Measurements from ENCODE around the gene MAML3. TPM values are rescaled to one million over a fixed set of nuclear protein-coding genes. Genes with fewer than 3 reads are reported as not detected.

MAML3 gene
- total and polyA plus RNA-seq, 8 donors: 1.7 to 20.3 (median 8.4) TPM

DNA sequence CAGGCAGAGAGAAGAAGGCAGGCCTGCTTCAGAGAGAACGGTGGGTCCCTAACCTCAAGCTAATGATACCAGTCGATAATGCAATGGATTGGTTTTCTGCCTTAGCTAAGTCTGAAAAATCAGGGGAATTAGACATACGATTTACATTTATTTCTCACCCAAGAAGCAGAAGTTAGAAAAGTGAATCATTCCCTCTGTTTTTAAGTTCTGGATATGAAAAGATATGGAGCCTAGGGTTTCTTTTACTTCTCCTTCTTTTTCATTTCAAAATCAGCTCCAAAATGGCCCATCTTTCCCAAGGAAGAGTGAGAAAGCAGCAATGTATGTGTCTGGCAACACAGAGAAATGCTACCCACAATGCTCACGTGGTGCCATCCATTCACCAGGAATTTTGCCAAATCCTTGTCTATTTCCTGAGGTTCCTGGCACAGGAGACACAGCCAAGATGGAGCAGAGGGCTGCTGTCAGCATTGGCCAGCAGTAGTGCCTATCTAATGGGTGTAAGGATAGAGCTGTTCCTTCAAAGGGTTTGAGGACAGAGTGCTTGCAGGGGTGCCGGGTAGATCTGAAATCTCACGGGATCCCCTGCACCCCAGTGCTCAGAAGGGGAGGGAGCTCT is 231.5 kb downstream of the MAML3 start:
- no peaks in the 10 kb centered on the region for H3K27me3 ChIP-seq
- H3K9me3 ChIP-seq: no peaks in the 10 kb centered on the region
- peak overlapping the region in 2 of 5 donors; percentile 68 to 80 for H3K27ac ChIP-seq
- intact Hi-C loops (cut with DNase I; ENCODE audit: low total_unique reads): no loop called here
- DNase-seq: no peak
- no peak for TF ChIP-seq POLR2A (IDR thresholded peaks at IDR 0.05)
- TF ChIP-seq, protein P1, sequence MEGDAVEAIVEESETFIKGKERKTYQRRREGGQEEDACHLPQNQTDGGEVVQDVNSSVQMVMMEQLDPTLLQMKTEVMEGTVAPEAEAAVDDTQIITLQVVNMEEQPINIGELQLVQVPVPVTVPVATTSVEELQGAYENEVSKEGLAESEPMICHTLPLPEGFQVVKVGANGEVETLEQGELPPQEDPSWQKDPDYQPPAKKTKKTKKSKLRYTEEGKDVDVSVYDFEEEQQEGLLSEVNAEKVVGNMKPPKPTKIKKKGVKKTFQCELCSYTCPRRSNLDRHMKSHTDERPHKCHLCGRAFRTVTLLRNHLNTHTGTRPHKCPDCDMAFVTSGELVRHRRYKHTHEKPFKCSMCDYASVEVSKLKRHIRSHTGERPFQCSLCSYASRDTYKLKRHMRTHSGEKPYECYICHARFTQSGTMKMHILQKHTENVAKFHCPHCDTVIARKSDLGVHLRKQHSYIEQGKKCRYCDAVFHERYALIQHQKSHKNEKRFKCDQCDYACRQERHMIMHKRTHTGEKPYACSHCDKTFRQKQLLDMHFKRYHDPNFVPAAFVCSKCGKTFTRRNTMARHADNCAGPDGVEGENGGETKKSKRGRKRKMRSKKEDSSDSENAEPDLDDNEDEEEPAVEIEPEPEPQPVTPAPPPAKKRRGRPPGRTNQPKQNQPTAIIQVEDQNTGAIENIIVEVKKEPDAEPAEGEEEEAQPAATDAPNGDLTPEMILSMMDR (IDR thresholded peaks at IDR 0.05): no peak
- no peak for TF ChIP-seq POLR2AphosphoS5 (IDR thresholded peaks at IDR 0.05)
- H3K4me3 ChIP-seq: no peak overlapping the region
- H3K4me1 ChIP-seq: peaks cover 22 to 67% (median 44%) of the 10 kb centered on the region in 4 donors
- no peaks in the 10 kb centered on the region for H3K36me3 ChIP-seq
- WGBS, 5 donors: 65 to 71% (median 70%) methylated on average over 6 of the region's 6 CpGs

DNA sequence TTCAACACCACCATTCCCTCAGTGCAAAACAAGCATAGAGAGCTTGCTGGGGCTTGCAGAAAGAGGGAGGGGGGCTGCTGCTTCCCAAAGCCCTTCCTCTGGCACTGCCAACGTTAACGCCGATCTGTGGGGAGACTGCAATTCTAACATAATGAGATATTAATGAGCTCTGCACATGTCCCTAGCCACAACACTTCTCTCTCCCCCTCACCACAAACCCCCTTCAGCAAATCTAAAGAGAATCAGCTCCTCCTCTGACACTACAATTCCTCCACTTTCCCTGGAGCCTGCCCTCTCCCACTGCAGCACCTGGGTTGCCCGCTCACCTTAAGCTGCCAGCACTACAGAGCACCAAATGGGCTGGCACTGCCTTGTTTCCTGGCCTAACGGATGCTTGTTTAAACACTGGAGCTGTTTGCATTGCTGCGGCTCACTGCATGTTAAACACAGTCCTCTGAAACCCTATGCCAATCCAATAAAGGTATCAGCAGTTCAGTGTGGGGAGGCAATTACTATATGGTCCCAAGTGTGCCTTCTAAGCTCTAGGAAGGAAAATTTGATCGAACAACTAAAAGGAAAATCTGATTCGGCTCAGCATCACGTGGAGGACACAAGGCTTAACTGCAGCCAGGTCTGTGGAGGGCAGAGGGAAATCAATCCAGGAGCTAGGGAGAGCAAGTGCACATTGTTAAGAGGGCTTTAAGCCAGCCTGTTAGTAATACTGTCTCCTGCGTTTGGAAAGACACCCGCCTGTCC is 232.4 kb downstream of the MAML3 start:
- H3K27me3 ChIP-seq: no peaks in the 10 kb centered on the region
- TF ChIP-seq POLR2AphosphoS5 (IDR thresholded peaks at IDR 0.05) (peak in 1 of 3 donors; percentile 26), EP300 (IDR thresholded peaks at IDR 0.05) (no peak)
- H3K4me3 ChIP-seq: no peak overlapping the region
- intact Hi-C loops (cut with DNase I; ENCODE audit: low total_unique reads): no loop called here
- WGBS, 5 donors: 16 to 40% (median 31%) methylated on average over 11 of the region's 11 CpGs
- peak; percentile 75 to 83 for DNase-seq
- H3K4me1 ChIP-seq: peaks cover 22 to 72% (median 44%) of the 10 kb centered on the region in 4 donors
- H3K36me3 ChIP-seq: no peaks in the 10 kb centered on the region
- H3K9me3 ChIP-seq: no peaks in the 10 kb centered on the region
- peak overlapping the region; percentile 39 to 80 (median 62) for H3K27ac ChIP-seq

DNA sequence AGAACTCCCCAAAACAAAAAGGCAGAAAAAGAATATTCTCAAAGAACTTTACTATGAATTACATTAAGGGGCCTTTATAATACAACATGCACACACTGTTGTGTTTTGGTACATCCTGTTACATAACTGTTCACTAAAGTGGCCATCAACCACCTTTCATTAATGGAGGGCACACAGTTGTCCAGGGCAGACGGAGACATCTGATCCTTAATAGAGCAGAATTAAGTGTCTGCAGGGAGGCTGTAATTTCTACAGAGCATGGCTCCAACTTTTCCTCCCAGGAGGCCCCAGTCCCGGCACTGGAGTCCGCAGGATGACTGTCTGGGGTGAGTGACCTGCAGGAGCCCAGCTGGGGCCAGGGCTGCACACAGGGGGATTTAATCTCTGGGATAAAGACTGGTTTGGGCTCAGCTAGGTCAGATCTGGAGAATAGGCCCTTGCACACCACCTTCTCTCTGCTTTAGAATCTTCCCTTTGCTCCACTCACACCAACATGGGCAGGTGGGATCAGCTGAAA is 233.4 kb downstream of the MAML3 start:
- Histone ChIP-seq H3K4me1 (peaks cover 22 to 80% (median 47%) of the 10 kb centered on the region in 4 donors), H3K27me3 (no peaks in the 10 kb centered on the region), H3K9me3 (no peaks in the 10 kb centered on the region), H3K36me3 (no peaks in the 10 kb centered on the region), H3K4me3 (no peak overlapping the region), H3K27ac (peak overlapping the region in 4 of 5 donors; percentile 3 to 80 (median 65))
- intact Hi-C loops (cut with DNase I; ENCODE audit: low total_unique reads): no loop called here
- 62 to 81% (median 77%) methylated on average over 3 of the region's 3 CpGs for WGBS, 5 donors
- DNase-seq: no peak
- no peak for TF ChIP-seq POLR2AphosphoS5 (IDR thresholded peaks at IDR 0.05)
- no peak for TF ChIP-seq POLR2A (IDR thresholded peaks at IDR 0.05)
- no peak for TF ChIP-seq EP300 (IDR thresholded peaks at IDR 0.05)
- TF ChIP-seq, protein P1 (IDR thresholded peaks at IDR 0.05): no peak

DNA sequence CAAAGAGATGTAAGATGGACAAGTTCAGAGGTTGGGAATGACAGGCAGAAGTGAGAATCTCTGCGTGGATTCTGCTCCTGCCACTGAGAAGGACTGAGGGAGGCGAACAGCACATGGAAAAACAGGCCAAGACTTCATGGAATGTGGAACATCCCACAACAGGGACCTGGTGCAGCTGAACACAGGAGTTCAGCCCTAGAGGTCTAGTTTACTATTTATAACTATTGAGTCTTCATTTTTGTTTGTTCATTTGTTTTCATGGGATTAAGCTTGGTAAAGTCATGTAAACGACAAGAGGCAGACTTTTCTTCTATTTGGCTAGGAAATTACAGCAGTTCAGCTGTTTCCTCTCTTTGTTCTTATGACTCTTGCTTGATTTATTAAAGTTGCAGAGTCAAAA is 234.5 kb downstream of the MAML3 start:
- intact Hi-C loops (cut with DNase I; ENCODE audit: low total_unique reads): no loop called here
- peaks cover 22 to 80% (median 48%) of the 10 kb centered on the region in 4 donors for H3K4me1 ChIP-seq
- TF ChIP-seq EP300 (IDR thresholded peaks at IDR 0.05): no peak
- TF ChIP-seq POLR2AphosphoS5 (IDR thresholded peaks at IDR 0.05): no peak

DNA sequence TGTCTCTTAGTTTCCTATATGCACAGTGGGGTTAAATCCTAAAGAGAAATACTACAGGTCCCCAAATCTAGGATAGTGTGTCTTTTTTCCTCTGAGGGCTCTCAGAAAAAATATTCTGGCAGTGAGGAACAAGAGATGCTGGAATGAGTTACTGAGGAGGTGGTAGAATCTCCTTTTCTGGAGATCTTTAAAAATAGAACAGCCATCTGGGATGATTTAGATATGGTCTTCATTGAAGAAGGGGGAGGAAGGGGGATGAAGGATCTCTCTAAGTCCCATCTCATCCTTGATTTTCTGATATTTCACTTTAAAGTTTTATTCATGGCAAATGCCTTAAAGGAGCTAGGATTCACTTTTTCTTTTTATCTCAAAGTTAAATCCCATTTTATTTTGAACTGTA is 235.0 kb downstream of the MAML3 start:
- H3K4me1 ChIP-seq: peaks cover 22 to 85% (median 53%) of the 10 kb centered on the region in 4 donors
- intact Hi-C loops (cut with DNase I; ENCODE audit: low total_unique reads): no loop called here

More for the DNA sequence above, 234.5 kb downstream of the MAML3 start:
- H3K4me3 ChIP-seq: no peak overlapping the region
- DNase-seq: peak in 1 of 2 donors; percentile 64
- no peaks in the 10 kb centered on the region for H3K36me3 ChIP-seq
- H3K27me3 ChIP-seq: no peaks in the 10 kb centered on the region
- peak overlapping the region; percentile 23 to 80 (median 62) for H3K27ac ChIP-seq
- no peaks in the 10 kb centered on the region for H3K9me3 ChIP-seq
- 30 to 48% (median 33%) methylated on average over 3 of the region's 3 CpGs for WGBS, 5 donors

More for the DNA sequence above, 235.0 kb downstream of the MAML3 start:
- TF ChIP-seq, protein P1 (IDR thresholded peaks at IDR 0.05): no peak
- no peak for TF ChIP-seq EP300 (IDR thresholded peaks at IDR 0.05)
- TF ChIP-seq POLR2A (IDR thresholded peaks at IDR 0.05): no peak
- TF ChIP-seq POLR2AphosphoS5 (IDR thresholded peaks at IDR 0.05): no peak
- no peaks in the 10 kb centered on the region for H3K36me3 ChIP-seq
- DNase-seq: no peak
- no peaks in the 10 kb centered on the region for H3K9me3 ChIP-seq
- no peak overlapping the region for H3K4me3 ChIP-seq
- no peaks in the 10 kb centered on the region for H3K27me3 ChIP-seq
- peak overlapping the region in 4 of 5 donors; percentile 23 to 80 (median 65) for H3K27ac ChIP-seq
